Spleen (tissue), 7 donors: Measurements from ENCODE around the gene ME3.

ENCODE experiments used
- CTCF ChIP-seq, 11 experiments: fragments of 200-600 bp in 7 of 11; fragments of 450-650 bp in 4 of 11; sonication (generic) in 4 of 11; IDR thresholded peaks in 8 of 11; conservative IDR thresholded peaks in 3 of 11; 1 replicate in 7 of 11; 2 replicates in 4 of 11; pipeline versions ENCODE4 v1.4.0 to v1.8.0; 2016 to 2021; ENCODE audit warnings: antibody characterized with exemption in 11 of 11, inconsistent platforms in 4 of 11, mild to moderate bottlenecking in 1 of 11
- POLR2A ChIP-seq, 3 donors: fragments of 450-650 bp; IDR thresholded peaks; one replicate each; pipeline ENCODE4 v1.5.1; 2017; ENCODE audit warnings: antibody characterized with exemption in 3 of 3, mild to moderate bottlenecking in 1 of 3
- donor health status: DM: no; HTN: no; CAD: no; lungs with moderate emphysema.
- donor health status: DM: no; HTN: no; CAD: no.
- donor health status: DM: no; HTN: no; CAD: no.

GRCh38 chr11:86500500-86501140 lies 171.8 kb downstream of the ME3 start:
- no peak for TF ChIP-seq CTCF (IDR thresholded peaks at IDR 0.05 in 8 of 11, conservative IDR thresholded peaks at IDR 0.05 in 3 of 11)
- no peak for TF ChIP-seq POLR2A (IDR thresholded peaks at IDR 0.05)
